ENCODE results near the gene PHF24.

DNA sequence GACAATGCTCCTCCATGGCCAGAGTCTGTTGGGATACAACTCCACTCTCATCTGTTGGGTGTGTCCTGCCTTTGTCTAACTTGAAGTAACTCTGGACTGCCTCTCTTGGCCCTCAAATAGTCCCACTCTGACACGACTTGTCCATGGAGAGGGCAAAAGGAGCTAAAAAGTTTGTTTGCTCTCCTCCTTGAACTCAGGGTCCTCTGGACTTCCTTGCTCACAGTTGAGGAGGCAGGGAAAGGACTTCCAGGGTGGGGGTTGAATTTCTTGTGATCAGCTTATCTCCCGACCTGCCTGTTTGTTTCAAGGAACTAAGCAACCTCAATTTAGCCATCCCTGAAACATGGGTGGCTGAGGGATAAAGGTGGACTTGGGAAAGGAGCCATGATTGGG lies 43.2 kb downstream of the PHF24 start:
- TF ChIP-seq POLR2A (IDR thresholded peaks at IDR 0.05), result no peak
- TF ChIP-seq, protein P1, sequence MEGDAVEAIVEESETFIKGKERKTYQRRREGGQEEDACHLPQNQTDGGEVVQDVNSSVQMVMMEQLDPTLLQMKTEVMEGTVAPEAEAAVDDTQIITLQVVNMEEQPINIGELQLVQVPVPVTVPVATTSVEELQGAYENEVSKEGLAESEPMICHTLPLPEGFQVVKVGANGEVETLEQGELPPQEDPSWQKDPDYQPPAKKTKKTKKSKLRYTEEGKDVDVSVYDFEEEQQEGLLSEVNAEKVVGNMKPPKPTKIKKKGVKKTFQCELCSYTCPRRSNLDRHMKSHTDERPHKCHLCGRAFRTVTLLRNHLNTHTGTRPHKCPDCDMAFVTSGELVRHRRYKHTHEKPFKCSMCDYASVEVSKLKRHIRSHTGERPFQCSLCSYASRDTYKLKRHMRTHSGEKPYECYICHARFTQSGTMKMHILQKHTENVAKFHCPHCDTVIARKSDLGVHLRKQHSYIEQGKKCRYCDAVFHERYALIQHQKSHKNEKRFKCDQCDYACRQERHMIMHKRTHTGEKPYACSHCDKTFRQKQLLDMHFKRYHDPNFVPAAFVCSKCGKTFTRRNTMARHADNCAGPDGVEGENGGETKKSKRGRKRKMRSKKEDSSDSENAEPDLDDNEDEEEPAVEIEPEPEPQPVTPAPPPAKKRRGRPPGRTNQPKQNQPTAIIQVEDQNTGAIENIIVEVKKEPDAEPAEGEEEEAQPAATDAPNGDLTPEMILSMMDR (IDR thresholded peaks at IDR 0.05), result no peak

Measured in tibial nerve (tissue), 3 donors.